ENCODE data around the gene KPNA3.

Gene KPNA3

GRCh38 chr13:49669735-49670309, 122.7 kb downstream of the KPNA3 start:
- DNase-seq, result no peak

GRCh38 chr13:49667773-49668172, 124.7 kb downstream of the KPNA3 start:
- DNase-seq, result no peak

- no peak for DNase-seq
These were observed 127.9 kb downstream of the KPNA3 start for GRCh38 chr13:49664606-49665005.

GRCh38 chr13:49657241-49657641, 135.2 kb downstream of the KPNA3 start:
- DNase-seq, result no peak

- no peak for DNase-seq
These were observed 136.6 kb downstream of the KPNA3 start for GRCh38 chr13:49655906-49656305.

GRCh38 chr13:49654011-49654410, 138.5 kb downstream of the KPNA3 start:
- no peak for DNase-seq

- DNase-seq, result no peak
These were observed 139.0 kb downstream of the KPNA3 start for GRCh38 chr13:49653478-49653877.

- no peak for DNase-seq
These were observed 139.9 kb downstream of the KPNA3 start for GRCh38 chr13:49652355-49653305.

- DNase-seq, result no peak
These were observed 140.7 kb downstream of the KPNA3 start for GRCh38 chr13:49651570-49652354.

- DNase-seq, result no peak
These were observed 142.5 kb downstream of the KPNA3 start for GRCh38 chr13:49649963-49650312.
